GM06990 (cell line): ENCODE measurements around the gene HDX.

Experiments
- DNase-seq: peaks from one replicate; pipeline ENCODE4 v3.0.0-alpha.2; 2011; ENCODE audit not compliant: insufficient read length; ENCODE audit errors: extremely low read depth
- H3K27me3 ChIP-seq: replicated peaks from 2 replicates; pipeline ENCODE4 v1.6.0; 2011; ENCODE audit warnings: low read length; ENCODE audit not compliant: control insufficient read depth, insufficient read depth
- H3K36me3 ChIP-seq: 2 replicates; pipeline ENCODE4 v1.5.1; 2011; ENCODE audit warnings: low read length; ENCODE audit not compliant: control insufficient read depth, insufficient read depth
- H3K4me3 ChIP-seq: replicated peaks from 2 replicates; pipeline ENCODE4 v1.5.1; 2011; ENCODE audit warnings: low read depth, mild to moderate bottlenecking, control low read depth, low read length
- CTCF ChIP-seq: IDR thresholded peaks from 2 replicates; pipeline ENCODE4 v1.5.1; 2011; ENCODE audit warnings: low read length, control low read depth, mild to moderate bottlenecking, inconsistent platforms; ENCODE audit not compliant: insufficient read depth, poor library complexity, severe bottlenecking

The HDX gene

GRCh38 chrX:84441143-84441542, 61.1 kb downstream of the HDX start:
- Histone ChIP-seq H3K27me3 (no peaks in the 10 kb centered on the region), H3K36me3 (no peaks in the 10 kb centered on the region), H3K4me3 (no peak overlapping the region)
- no peak for DNase-seq
- TF ChIP-seq CTCF = no peak

DNA sequence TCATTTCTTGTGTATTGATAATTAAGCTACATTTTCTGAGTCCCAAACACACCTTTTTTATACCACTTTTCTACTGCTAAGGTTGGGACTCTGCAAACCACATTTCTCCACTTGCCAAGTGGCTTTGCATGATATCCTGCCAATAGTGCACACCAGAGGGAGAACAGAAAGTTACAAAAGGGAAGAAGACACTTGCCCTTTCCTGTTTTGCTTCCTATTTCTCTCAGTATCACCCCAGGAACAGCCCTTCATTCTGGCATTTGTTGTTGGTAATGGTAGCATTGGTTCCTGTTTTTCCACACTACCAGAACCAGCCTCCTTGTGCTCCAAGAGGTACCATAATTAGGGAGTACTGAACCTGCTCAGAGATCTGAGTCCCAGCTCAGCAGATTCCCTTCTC, 87.1 kb downstream of the HDX start:
- no peak for DNase-seq
- Histone ChIP-seq H3K27me3 (no peaks in the 10 kb centered on the region), H3K36me3 (no peaks in the 10 kb centered on the region), H3K4me3 (no peak overlapping the region)
- no peak for TF ChIP-seq CTCF

- H3K36me3 ChIP-seq = no peaks in the 10 kb centered on the region
- DNase-seq = no peak
- H3K4me3 ChIP-seq = no peak overlapping the region
- H3K27me3 ChIP-seq = no peaks in the 10 kb centered on the region
- no peak for TF ChIP-seq CTCF
These were observed 138.6 kb downstream of the HDX start for GRCh38 chrX:84363663-84364062.

- TF ChIP-seq CTCF = no peak
- Histone ChIP-seq H3K36me3 (no peaks in the 10 kb centered on the region), H3K4me3 (no peak overlapping the region), H3K27me3 (no peaks in the 10 kb centered on the region)
- DNase-seq = no peak
These were observed 139.2 kb downstream of the HDX start for GRCh38 chrX:84363051-84363450.

- TF ChIP-seq CTCF = no peak
- H3K4me3 ChIP-seq = no peak overlapping the region
- no peak for DNase-seq
- no peaks in the 10 kb centered on the region for H3K27me3 ChIP-seq
- no peaks in the 10 kb centered on the region for H3K36me3 ChIP-seq
These were observed 139.9 kb downstream of the HDX start for GRCh38 chrX:84362184-84362838.

GRCh38 chrX:84358271-84358670, 144.0 kb downstream of the HDX start:
- no peak for DNase-seq
- Histone ChIP-seq H3K27me3 (no peaks in the 10 kb centered on the region), H3K36me3 (no peaks in the 10 kb centered on the region), H3K4me3 (no peak overlapping the region)
- no peak for TF ChIP-seq CTCF
